Measurements from ENCODE around the gene SDCCAG8. TPM values are rescaled to one million over a fixed set of nuclear protein-coding genes. Genes with fewer than 3 reads are reported as not detected.

SDCCAG8 gene
- total RNA-seq, 1 donor from 2014 or later: 24.5 TPM

DNA sequence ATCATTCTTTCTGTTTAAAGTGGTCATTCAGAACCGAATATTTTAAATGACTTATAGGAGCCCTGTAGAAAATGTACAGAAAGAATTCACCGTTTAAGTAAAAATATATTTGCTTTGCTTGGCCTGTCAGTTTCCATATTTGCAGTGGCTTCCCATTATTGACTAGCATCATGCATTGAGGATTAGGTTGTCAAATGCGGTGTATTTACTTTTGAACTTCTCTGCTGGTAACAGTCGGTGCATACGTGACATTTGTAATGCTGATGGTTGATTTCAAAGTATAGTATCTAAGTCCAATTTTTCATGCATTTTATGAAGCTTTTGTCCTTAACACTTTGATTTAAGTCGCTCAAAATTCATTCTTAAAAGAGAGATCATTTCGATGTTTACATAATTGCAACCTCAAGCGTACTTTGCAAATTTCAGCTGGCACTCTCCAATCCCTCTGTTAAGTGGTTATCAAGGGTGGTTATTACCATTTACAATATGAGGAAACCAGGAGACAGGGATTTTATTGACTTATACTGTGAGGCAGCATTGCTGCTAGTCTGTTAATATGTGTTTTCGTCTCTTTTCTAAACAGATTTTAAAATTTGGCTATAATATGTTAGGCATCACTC, 201.6 kb downstream of the SDCCAG8 start:
- no peaks in the 10 kb centered on the region for H3K27me3 Mint-ChIP-seq (ENCODE audit: low read depth, unreplicated experiment)
- Histone ChIP-seq H2AFZ (ENCODE audit: low read depth, low read length) (no peak overlapping the region), H4K20me1 (ENCODE audit: insufficient read depth, low read length) (no peaks in the 10 kb centered on the region), H3K4me2 (ENCODE audit: low read length) (no peak overlapping the region), H3K27me3 (ENCODE audit: insufficient read depth, low read length) (no peaks in the 10 kb centered on the region), H3K9ac (ENCODE audit: low read length) (no peak overlapping the region), H3K4me1 (ENCODE audit: insufficient read depth, low read length) (no peaks in the 10 kb centered on the region), H3K79me2 (ENCODE audit: insufficient read depth, low read length) (no peaks in the 10 kb centered on the region), H3K36me3 (ENCODE audit: insufficient read depth, low read length) (peaks cover 3% of the 10 kb centered on the region), H3K9me3 (ENCODE audit: insufficient read depth, low read depth, low read length) (no peaks in the 10 kb centered on the region), H3K4me3 (ENCODE audit: insufficient read depth, low read depth, low read length) (no peak overlapping the region), H3K27ac (ENCODE audit: low read depth, low read length) (no peak overlapping the region)
- no peak overlapping the region for H3K27ac Mint-ChIP-seq (ENCODE audit: unreplicated experiment)
- no peaks in the 10 kb centered on the region for H3K4me1 Mint-ChIP-seq (ENCODE audit: low read depth, unreplicated experiment)
- DNase-seq (ENCODE audit: low read depth) (no peak), FAIRE-seq (no peak)
- no peak overlapping the region for H3K4me3 Mint-ChIP-seq (ENCODE audit: unreplicated experiment)
- no peaks in the 10 kb centered on the region for H3K9me3 Mint-ChIP-seq (ENCODE audit: unreplicated experiment)
- no peak for TF ChIP-seq EZH2 (IDR thresholded peaks at IDR 0.05; ENCODE audit: insufficient read depth, low read length)
- TF ChIP-seq, protein P1, sequence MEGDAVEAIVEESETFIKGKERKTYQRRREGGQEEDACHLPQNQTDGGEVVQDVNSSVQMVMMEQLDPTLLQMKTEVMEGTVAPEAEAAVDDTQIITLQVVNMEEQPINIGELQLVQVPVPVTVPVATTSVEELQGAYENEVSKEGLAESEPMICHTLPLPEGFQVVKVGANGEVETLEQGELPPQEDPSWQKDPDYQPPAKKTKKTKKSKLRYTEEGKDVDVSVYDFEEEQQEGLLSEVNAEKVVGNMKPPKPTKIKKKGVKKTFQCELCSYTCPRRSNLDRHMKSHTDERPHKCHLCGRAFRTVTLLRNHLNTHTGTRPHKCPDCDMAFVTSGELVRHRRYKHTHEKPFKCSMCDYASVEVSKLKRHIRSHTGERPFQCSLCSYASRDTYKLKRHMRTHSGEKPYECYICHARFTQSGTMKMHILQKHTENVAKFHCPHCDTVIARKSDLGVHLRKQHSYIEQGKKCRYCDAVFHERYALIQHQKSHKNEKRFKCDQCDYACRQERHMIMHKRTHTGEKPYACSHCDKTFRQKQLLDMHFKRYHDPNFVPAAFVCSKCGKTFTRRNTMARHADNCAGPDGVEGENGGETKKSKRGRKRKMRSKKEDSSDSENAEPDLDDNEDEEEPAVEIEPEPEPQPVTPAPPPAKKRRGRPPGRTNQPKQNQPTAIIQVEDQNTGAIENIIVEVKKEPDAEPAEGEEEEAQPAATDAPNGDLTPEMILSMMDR (IDR thresholded peaks at IDR 0.05; ENCODE audit: insufficient read depth, low read depth, low read length): no peak
- peaks cover 7% of the 10 kb centered on the region for H3K36me3 Mint-ChIP-seq (ENCODE audit: low read depth, unreplicated experiment)

DNA sequence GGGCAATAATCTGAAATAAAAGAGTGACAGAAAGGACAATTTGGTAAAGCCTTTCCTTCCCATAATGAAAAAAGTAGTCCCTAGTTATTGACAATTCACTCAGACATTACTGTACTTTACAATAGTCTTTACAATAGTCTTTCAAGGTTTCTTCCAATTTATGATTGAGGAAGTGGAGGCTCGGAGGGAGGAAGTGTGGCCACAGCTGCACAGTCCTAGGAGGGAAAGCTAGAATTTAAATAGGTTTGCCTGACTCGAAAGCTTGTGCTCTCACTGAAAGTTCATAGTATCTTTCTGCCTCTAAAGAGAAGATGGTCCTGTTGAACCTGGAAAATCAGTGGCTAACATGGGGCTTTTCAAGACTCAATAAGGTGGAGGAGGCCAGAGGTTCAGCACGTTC, 203.2 kb downstream of the SDCCAG8 start:
- peaks cover 3% of the 10 kb centered on the region for H3K36me3 ChIP-seq (ENCODE audit: insufficient read depth, low read length)
- no peaks in the 10 kb centered on the region for H3K4me1 ChIP-seq (ENCODE audit: insufficient read depth, low read length)
- no peak overlapping the region for H3K4me3 ChIP-seq (ENCODE audit: insufficient read depth, low read depth, low read length)
- DNase-seq (ENCODE audit: low read depth) (no peak), FAIRE-seq (no peak)
- Mint-ChIP-seq H3K27ac (ENCODE audit: unreplicated experiment) (no peak overlapping the region), H3K4me3 (ENCODE audit: unreplicated experiment) (no peak overlapping the region), H3K9me3 (ENCODE audit: unreplicated experiment) (no peaks in the 10 kb centered on the region), H3K4me1 (ENCODE audit: low read depth, unreplicated experiment) (no peaks in the 10 kb centered on the region), H3K36me3 (ENCODE audit: low read depth, unreplicated experiment) (peaks cover 9% of the 10 kb centered on the region), H3K27me3 (ENCODE audit: low read depth, unreplicated experiment) (no peaks in the 10 kb centered on the region)
- no peak overlapping the region for H3K4me2 ChIP-seq (ENCODE audit: low read length)
- H3K79me2 ChIP-seq (ENCODE audit: insufficient read depth, low read length): no peaks in the 10 kb centered on the region
- H3K27ac ChIP-seq (ENCODE audit: low read depth, low read length): no peak overlapping the region
- TF ChIP-seq, protein P1 (IDR thresholded peaks at IDR 0.05; ENCODE audit: insufficient read depth, low read depth, low read length): no peak
- TF ChIP-seq EZH2 (IDR thresholded peaks at IDR 0.05; ENCODE audit: insufficient read depth, low read length): no peak
- H3K27me3 ChIP-seq (ENCODE audit: insufficient read depth, low read length): no peaks in the 10 kb centered on the region
- no peaks in the 10 kb centered on the region for H4K20me1 ChIP-seq (ENCODE audit: insufficient read depth, low read length)
- no peaks in the 10 kb centered on the region for H3K9me3 ChIP-seq (ENCODE audit: insufficient read depth, low read depth, low read length)
- H2AFZ ChIP-seq (ENCODE audit: low read depth, low read length): no peak overlapping the region
- H3K9ac ChIP-seq (ENCODE audit: low read length): no peak overlapping the region

- Histone ChIP-seq H2AFZ (ENCODE audit: low read depth, low read length) (no peak overlapping the region), H4K20me1 (ENCODE audit: insufficient read depth, low read length) (no peaks in the 10 kb centered on the region), H3K4me2 (ENCODE audit: low read length) (no peak overlapping the region), H3K4me3 (ENCODE audit: insufficient read depth, low read depth, low read length) (no peak overlapping the region), H3K9ac (ENCODE audit: low read length) (no peak overlapping the region), H3K36me3 (ENCODE audit: insufficient read depth, low read length) (peaks cover 3% of the 10 kb centered on the region), H3K79me2 (ENCODE audit: insufficient read depth, low read length) (no peaks in the 10 kb centered on the region), H3K9me3 (ENCODE audit: insufficient read depth, low read depth, low read length) (no peaks in the 10 kb centered on the region), H3K27ac (ENCODE audit: low read depth, low read length) (no peak overlapping the region), H3K27me3 (ENCODE audit: insufficient read depth, low read length) (no peaks in the 10 kb centered on the region), H3K4me1 (ENCODE audit: insufficient read depth, low read length) (no peaks in the 10 kb centered on the region)
- TF ChIP-seq, protein P1 (IDR thresholded peaks at IDR 0.05; ENCODE audit: insufficient read depth, low read depth, low read length): no peak
- TF ChIP-seq EZH2 (IDR thresholded peaks at IDR 0.05; ENCODE audit: insufficient read depth, low read length): no peak
- FAIRE-seq (no peak), DNase-seq (ENCODE audit: low read depth) (no peak)
- H3K27me3 Mint-ChIP-seq (ENCODE audit: low read depth, unreplicated experiment): no peaks in the 10 kb centered on the region
- H3K36me3 Mint-ChIP-seq (ENCODE audit: low read depth, unreplicated experiment): peaks cover 9% of the 10 kb centered on the region
- no peaks in the 10 kb centered on the region for H3K4me1 Mint-ChIP-seq (ENCODE audit: low read depth, unreplicated experiment)
- no peak overlapping the region for H3K4me3 Mint-ChIP-seq (ENCODE audit: unreplicated experiment)
- no peak overlapping the region for H3K27ac Mint-ChIP-seq (ENCODE audit: unreplicated experiment)
- H3K9me3 Mint-ChIP-seq (ENCODE audit: unreplicated experiment): no peaks in the 10 kb centered on the region
These were observed 205.9 kb downstream of the SDCCAG8 start for GRCh38 chr1:243461700-243462099.

All from astrocyte (in vitro differentiated cells and primary cell).